Stimulated activated naive B cell treated with anti-CD40 and anti-IgM and Interleukin-4, amounts not matched to agents 10 μg/mL and 1 μg/mL and 100 μg/mL, for 72 hours (primary cell): ENCODE measurements around the gene ZFPL1.

Experiments
- ATAC-seq, 2 donors: fragments of 150-1000 bp; cut with Tn5 transposase; replicated peaks; 2 replicates each; pipeline ENCODE4 v1.10.0; 2021; ENCODE audit warnings: moderate library complexity in 1 of 2
- DNase-seq: peaks from one replicate; pipeline ENCODE4 v3.0.0; 2021
- H3K27ac Mint-ChIP-seq: one replicate; pipeline ENCODE4 v1.8.0; 2022; ENCODE audit warnings: mild to moderate bottlenecking, mixed read lengths
- H3K27me3 Mint-ChIP-seq, 2 donors: one replicate each; pipeline ENCODE4 v1.8.0; 2022; ENCODE audit warnings: mixed read lengths in 2 of 2
- H3K36me3 Mint-ChIP-seq, 2 donors: one replicate each; pipeline ENCODE4 v1.8.0; 2022; ENCODE audit warnings: mixed read lengths in 2 of 2, mild to moderate bottlenecking in 1 of 2
- H3K4me1 Mint-ChIP-seq, 2 donors: one replicate each; pipeline ENCODE4 v1.8.0; 2022; ENCODE audit warnings: mixed read lengths in 2 of 2, mild to moderate bottlenecking in 1 of 2
- H3K4me3 Mint-ChIP-seq, 2 donors: one replicate each; pipeline ENCODE4 v1.8.0; 2022; ENCODE audit warnings: mild to moderate bottlenecking in 2 of 2, mixed read lengths in 2 of 2, moderate library complexity in 1 of 2
- H3K9me3 Mint-ChIP-seq, 2 donors: one replicate each; pipeline ENCODE4 v1.8.0; 2022; ENCODE audit warnings: mixed read lengths in 2 of 2, mild to moderate bottlenecking in 1 of 2

ZFPL1 gene

GRCh38 chr11:65095974-65096806, 12.2 kb downstream of the ZFPL1 start, which contains the start of gene VPS51:
Gene VPS51 (plus strand): TSS chr11:65096214. CDS start chr11:65096251, 37 bp downstream.
- Mint-ChIP-seq H3K4me1 (peaks cover 13 to 22% of the 10 kb centered on the region in 2 donors), H3K9me3 (no peaks in the 10 kb centered on the region), H3K36me3 (peaks cover 2 to 5% of the 10 kb centered on the region in 2 donors), H3K27me3 (no peaks in the 10 kb centered on the region), H3K27ac (peak within 1 kb of the TSS; percentile 99), H3K4me3 (peak within 1 kb of the TSS; percentile 86 to 88)
- DNase-seq (peak; percentile 82), ATAC-seq (peak; percentile 97 to 98)

- no peaks in the 10 kb centered on the region for H3K27me3 Mint-ChIP-seq
- no peak for DNase-seq
- H3K36me3 Mint-ChIP-seq, result peaks cover 2 to 5% of the 10 kb centered on the region in 2 donors
- no peak overlapping the region for H3K27ac Mint-ChIP-seq
- H3K4me1 Mint-ChIP-seq, result peaks cover 13 to 22% of the 10 kb centered on the region in 2 donors
- H3K4me3 Mint-ChIP-seq, result peak overlapping the region; percentile 86 to 88
- no peak for ATAC-seq
- H3K9me3 Mint-ChIP-seq, result no peaks in the 10 kb centered on the region
Observed at GRCh38 chr11:65096926-65097325, 12.9 kb downstream of the ZFPL1 start.

GRCh38 chr11:65100674-65101350, 16.8 kb downstream of the ZFPL1 start:
- H3K4me3 Mint-ChIP-seq, result no peak overlapping the region
- peaks cover 10 to 27% of the 10 kb centered on the region in 2 donors for H3K4me1 Mint-ChIP-seq
- peak overlapping the region; percentile 47 for H3K27ac Mint-ChIP-seq
- DNase-seq, result no peak
- H3K36me3 Mint-ChIP-seq, result peaks cover 3 to 15% of the 10 kb centered on the region in 2 donors
- no peaks in the 10 kb centered on the region for H3K9me3 Mint-ChIP-seq
- H3K27me3 Mint-ChIP-seq, result no peaks in the 10 kb centered on the region
- ATAC-seq, result no peak

- Mint-ChIP-seq H3K27me3 (no peaks in the 10 kb centered on the region), H3K4me1 (peaks cover 13 to 35% of the 10 kb centered on the region in 2 donors), H3K4me3 (no peak overlapping the region), H3K9me3 (no peaks in the 10 kb centered on the region), H3K27ac (no peak overlapping the region), H3K36me3 (peaks cover 6 to 29% of the 10 kb centered on the region in 2 donors)
- ATAC-seq (no peak), DNase-seq (no peak)
Observed at GRCh38 chr11:65102142-65103095, 18.4 kb downstream of the ZFPL1 start.

GRCh38 chr11:65103476-65103875, 19.5 kb downstream of the ZFPL1 start:
- Mint-ChIP-seq H3K9me3 (no peaks in the 10 kb centered on the region), H3K4me1 (peaks cover 12 to 30% of the 10 kb centered on the region in 2 donors), H3K4me3 (no peak overlapping the region), H3K27me3 (no peaks in the 10 kb centered on the region), H3K27ac (no peak overlapping the region), H3K36me3 (peaks cover 5 to 30% of the 10 kb centered on the region in 2 donors)
- DNase-seq (no peak), ATAC-seq (no peak)

- Mint-ChIP-seq H3K36me3 (peaks cover 6 to 29% of the 10 kb centered on the region in 2 donors), H3K27ac (no peak overlapping the region), H3K9me3 (no peaks in the 10 kb centered on the region), H3K27me3 (no peaks in the 10 kb centered on the region), H3K4me3 (no peak overlapping the region), H3K4me1 (peaks cover 8 to 25% of the 10 kb centered on the region in 2 donors)
- no peak for DNase-seq
- ATAC-seq, result no peak
Observed at GRCh38 chr11:65104628-65105027, 20.6 kb downstream of the ZFPL1 start.

GRCh38 chr11:65107078-65107477, 23.1 kb downstream of the ZFPL1 start:
- Mint-ChIP-seq H3K4me1 (peaks cover 25 to 49% of the 10 kb centered on the region in 2 donors), H3K27ac (no peak overlapping the region), H3K36me3 (peaks cover 14 to 39% of the 10 kb centered on the region in 2 donors)

GRCh38 chr11:65107751-65108468, 23.9 kb downstream of the ZFPL1 start:
- H3K27ac Mint-ChIP-seq, result no peak overlapping the region
- DNase-seq, result no peak
- no peaks in the 10 kb centered on the region for H3K27me3 Mint-ChIP-seq
- ATAC-seq, result no peak
- peaks cover 14 to 39% of the 10 kb centered on the region in 2 donors for H3K36me3 Mint-ChIP-seq
- no peaks in the 10 kb centered on the region for H3K9me3 Mint-ChIP-seq
- H3K4me1 Mint-ChIP-seq, result peaks cover 29 to 56% of the 10 kb centered on the region in 2 donors
- no peak overlapping the region for H3K4me3 Mint-ChIP-seq

More at GRCh38 chr11:65107078-65107477, 23.1 kb downstream of the ZFPL1 start:
- no peak overlapping the region for H3K4me3 Mint-ChIP-seq
- H3K27me3 Mint-ChIP-seq, result no peaks in the 10 kb centered on the region
- DNase-seq, result no peak
- H3K9me3 Mint-ChIP-seq, result no peaks in the 10 kb centered on the region
- ATAC-seq, result no peak

- Mint-ChIP-seq H3K27me3 (no peaks in the 10 kb centered on the region), H3K36me3 (peaks cover 12 to 39% of the 10 kb centered on the region in 2 donors), H3K27ac (no peak overlapping the region), H3K4me1 (peaks cover 33 to 57% of the 10 kb centered on the region in 2 donors), H3K9me3 (no peaks in the 10 kb centered on the region), H3K4me3 (no peak overlapping the region)
- ATAC-seq (no peak), DNase-seq (no peak)
Observed at GRCh38 chr11:65108469-65109123, 24.6 kb downstream of the ZFPL1 start.

GRCh38 chr11:65109231-65110198, 25.5 kb downstream of the ZFPL1 start:
- ATAC-seq, result no peak
- H3K27ac Mint-ChIP-seq, result no peak overlapping the region
- peaks cover 32 to 62% of the 10 kb centered on the region in 2 donors for H3K4me1 Mint-ChIP-seq
- H3K27me3 Mint-ChIP-seq, result no peaks in the 10 kb centered on the region
- no peak for DNase-seq
- H3K9me3 Mint-ChIP-seq, result no peaks in the 10 kb centered on the region
- no peak overlapping the region for H3K4me3 Mint-ChIP-seq
- H3K36me3 Mint-ChIP-seq, result peaks cover 16 to 39% of the 10 kb centered on the region in 2 donors

- Mint-ChIP-seq H3K36me3 (peaks cover 16 to 35% of the 10 kb centered on the region in 2 donors), H3K4me3 (no peak overlapping the region), H3K9me3 (no peaks in the 10 kb centered on the region), H3K4me1 (peaks cover 33 to 64% of the 10 kb centered on the region in 2 donors), H3K27ac (no peak overlapping the region), H3K27me3 (no peaks in the 10 kb centered on the region)
- ATAC-seq (peak; percentile 54 to 55), DNase-seq (peak; percentile 88)
Observed at GRCh38 chr11:65110354-65110861, 26.4 kb downstream of the ZFPL1 start.
